ENCODE data around the gene EMC8. TPM values are rescaled to one million over a fixed set of nuclear protein-coding genes. Genes with fewer than 3 reads are reported as not detected.

Gene EMC8
- total and polyA plus RNA-seq, 2 experiments from 2014 or later = 51.1 to 69.4 TPM

GRCh38 chr16:85749771-85750145 lies 49.6 kb downstream of the EMC8 start (continued):
- TF ChIP-seq, protein P1, sequence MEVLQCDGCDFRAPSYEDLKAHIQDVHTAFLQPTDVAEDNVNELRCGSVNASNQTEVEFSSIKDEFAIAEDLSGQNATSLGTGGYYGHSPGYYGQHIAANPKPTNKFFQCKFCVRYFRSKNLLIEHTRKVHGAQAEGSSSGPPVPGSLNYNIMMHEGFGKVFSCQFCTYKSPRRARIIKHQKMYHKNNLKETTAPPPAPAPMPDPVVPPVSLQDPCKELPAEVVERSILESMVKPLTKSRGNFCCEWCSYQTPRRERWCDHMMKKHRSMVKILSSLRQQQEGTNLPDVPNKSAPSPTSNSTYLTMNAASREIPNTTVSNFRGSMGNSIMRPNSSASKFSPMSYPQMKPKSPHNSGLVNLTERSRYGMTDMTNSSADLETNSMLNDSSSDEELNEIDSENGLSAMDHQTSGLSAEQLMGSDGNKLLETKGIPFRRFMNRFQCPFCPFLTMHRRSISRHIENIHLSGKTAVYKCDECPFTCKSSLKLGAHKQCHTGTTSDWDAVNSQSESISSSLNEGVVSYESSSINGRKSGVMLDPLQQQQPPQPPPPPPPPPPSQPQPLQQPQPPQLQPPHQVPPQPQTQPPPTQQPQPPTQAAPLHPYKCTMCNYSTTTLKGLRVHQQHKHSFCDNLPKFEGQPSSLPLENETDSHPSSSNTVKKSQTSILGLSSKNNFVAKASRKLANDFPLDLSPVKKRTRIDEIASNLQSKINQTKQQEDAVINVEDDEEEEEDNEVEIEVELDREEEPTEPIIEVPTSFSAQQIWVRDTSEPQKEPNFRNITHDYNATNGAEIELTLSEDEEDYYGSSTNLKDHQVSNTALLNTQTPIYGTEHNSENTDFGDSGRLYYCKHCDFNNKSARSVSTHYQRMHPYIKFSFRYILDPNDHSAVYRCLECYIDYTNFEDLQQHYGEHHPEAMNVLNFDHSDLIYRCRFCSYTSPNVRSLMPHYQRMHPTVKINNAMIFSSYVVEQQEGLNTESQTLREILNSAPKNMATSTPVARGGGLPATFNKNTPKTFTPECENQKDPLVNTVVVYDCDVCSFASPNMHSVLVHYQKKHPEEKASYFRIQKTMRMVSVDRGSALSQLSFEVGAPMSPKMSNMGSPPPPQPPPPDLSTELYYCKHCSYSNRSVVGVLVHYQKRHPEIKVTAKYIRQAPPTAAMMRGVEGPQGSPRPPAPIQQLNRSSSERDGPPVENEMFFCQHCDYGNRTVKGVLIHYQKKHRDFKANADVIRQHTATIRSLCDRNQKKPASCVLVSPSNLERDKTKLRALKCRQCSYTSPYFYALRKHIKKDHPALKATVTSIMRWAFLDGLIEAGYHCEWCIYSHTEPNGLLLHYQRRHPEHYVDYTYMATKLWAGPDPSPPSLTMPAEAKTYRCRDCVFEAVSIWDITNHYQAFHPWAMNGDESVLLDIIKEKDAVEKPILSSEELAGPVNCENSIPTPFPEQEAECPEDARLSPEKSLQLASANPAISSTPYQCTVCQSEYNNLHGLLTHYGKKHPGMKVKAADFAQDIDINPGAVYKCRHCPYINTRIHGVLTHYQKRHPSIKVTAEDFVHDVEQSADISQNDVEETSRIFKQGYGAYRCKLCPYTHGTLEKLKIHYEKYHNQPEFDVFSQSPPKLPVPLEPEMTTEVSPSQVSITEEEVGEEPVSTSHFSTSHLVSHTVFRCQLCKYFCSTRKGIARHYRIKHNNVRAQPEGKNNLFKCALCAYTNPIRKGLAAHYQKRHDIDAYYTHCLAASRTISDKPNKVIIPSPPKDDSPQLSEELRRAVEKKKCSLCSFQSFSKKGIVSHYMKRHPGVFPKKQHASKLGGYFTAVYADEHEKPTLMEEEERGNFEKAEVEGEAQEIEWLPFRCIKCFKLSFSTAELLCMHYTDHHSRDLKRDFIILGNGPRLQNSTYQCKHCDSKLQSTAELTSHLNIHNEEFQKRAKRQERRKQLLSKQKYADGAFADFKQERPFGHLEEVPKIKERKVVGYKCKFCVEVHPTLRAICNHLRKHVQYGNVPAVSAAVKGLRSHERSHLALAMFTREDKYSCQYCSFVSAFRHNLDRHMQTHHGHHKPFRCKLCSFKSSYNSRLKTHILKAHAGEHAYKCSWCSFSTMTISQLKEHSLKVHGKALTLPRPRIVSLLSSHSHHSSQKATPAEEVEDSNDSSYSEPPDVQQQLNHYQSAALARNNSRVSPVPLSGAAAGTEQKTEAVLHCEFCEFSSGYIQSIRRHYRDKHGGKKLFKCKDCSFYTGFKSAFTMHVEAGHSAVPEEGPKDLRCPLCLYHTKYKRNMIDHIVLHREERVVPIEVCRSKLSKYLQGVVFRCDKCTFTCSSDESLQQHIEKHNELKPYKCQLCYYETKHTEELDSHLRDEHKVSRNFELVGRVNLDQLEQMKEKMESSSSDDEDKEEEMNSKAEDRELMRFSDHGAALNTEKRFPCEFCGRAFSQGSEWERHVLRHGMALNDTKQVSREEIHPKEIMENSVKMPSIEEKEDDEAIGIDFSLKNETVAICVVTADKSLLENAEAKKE (CRISPR knock-in tag; IDR thresholded peaks at IDR 0.05) = no peak
- no peak for TF ChIP-seq NANOG (IDR thresholded peaks at IDR 0.05; ENCODE audit: borderline replicate concordance)
- no peak for TF ChIP-seq ZNF114 (CRISPR knock-in tag; IDR thresholded peaks at IDR 0.05)
- no peak for TF ChIP-seq ZNF331 (CRISPR knock-in tag; IDR thresholded peaks at IDR 0.05; ENCODE audit: low read depth)
- no peak for TF ChIP-seq EZH2 (IDR thresholded peaks at IDR 0.05; ENCODE audit: low read depth, unreplicated experiment)
- TF ChIP-seq STAT1 (IDR thresholded peaks at IDR 0.05; ENCODE audit: unreplicated experiment) = no peak

DNA sequence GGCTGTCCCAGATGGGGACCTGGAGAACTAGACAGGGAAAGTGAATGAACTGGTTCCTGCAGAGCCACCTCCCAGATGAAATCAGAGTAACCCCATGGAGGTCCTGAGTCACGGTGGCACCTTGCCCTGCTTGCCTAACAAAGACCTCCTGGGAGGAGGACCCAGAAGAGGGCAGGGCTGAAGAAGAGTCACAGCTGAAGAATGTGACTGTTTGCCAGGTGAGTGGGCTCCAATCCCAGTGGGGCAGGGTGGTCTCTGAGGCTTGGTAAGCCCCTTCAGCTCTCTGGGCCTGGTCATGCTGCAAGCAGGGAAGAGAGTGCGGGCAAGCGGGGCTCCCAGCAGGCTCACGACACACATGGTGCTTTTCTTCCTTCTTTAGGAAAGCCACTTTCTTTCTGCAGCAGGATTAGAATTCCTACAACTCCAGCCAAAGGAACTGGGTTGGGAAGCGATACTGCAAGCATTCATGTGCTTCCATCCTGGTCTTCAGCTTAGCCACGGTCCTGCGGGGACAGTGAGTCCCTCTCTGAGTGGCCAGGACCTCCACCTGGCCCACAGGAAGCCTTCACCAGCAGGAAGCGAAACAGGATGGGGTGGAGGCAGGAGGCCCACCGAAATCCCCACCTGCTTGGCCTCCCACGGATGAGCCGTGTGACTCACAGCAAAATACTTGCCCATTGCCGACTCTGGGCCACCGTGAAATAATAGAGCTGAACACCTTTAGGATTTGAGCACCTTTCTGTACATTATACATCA lies 52.7 kb downstream of the EMC8 start:
- Histone ChIP-seq H3K4me3 (no peak overlapping the region), H3K79me2 (replicated peaks; ENCODE audit: insufficient read depth) (0 out of 2 replicates have a peak, but pooled peaks cover 3% of the 10 kb centered on the region), H3K36me3 (ENCODE audit: insufficient read depth) (no peaks in the 10 kb centered on the region), H3K27me3 (ENCODE audit: insufficient read depth) (peaks cover 15% of the 10 kb centered on the region), H3K4me2 (peak overlapping the region; percentile 64), H2AFZ (no peak overlapping the region), H3K27ac (ENCODE audit: low read depth) (no peak overlapping the region), H3K9me2 (ENCODE audit: insufficient read depth) (no peaks in the 10 kb centered on the region), H4K20me1 (replicated peaks; ENCODE audit: insufficient read depth) (no peaks in the 10 kb centered on the region; the same call in 1 of the 2 replicates), H3K4me1 (ENCODE audit: insufficient read depth) (peaks cover 29% of the 10 kb centered on the region), H3F3A (replicated peaks; ENCODE audit: low read depth) (0 out of 2 replicates have a peak, but pooled peaks cover 3% of the 10 kb centered on the region)
- Mint-ChIP-seq H3K4me3 (no peak overlapping the region), H3K4me1 (peaks cover 27% of the 10 kb centered on the region), H3K9me3 (no peaks in the 10 kb centered on the region), H3K27ac (peak overlapping the region; percentile 65; the same call in 1 of the 2 replicates), H3K27me3 (ENCODE audit: insufficient read depth, low read depth, poor library complexity) (peaks cover 15% of the 10 kb centered on the region), H3K36me3 (ENCODE audit: low read depth) (no peaks in the 10 kb centered on the region; the same call in 2 of the 3 replicates)
- ATAC-seq (peak; percentile 32), DNase-seq (ENCODE audit: low spot score) (no peak)
- TF ChIP-seq, protein P2, sequence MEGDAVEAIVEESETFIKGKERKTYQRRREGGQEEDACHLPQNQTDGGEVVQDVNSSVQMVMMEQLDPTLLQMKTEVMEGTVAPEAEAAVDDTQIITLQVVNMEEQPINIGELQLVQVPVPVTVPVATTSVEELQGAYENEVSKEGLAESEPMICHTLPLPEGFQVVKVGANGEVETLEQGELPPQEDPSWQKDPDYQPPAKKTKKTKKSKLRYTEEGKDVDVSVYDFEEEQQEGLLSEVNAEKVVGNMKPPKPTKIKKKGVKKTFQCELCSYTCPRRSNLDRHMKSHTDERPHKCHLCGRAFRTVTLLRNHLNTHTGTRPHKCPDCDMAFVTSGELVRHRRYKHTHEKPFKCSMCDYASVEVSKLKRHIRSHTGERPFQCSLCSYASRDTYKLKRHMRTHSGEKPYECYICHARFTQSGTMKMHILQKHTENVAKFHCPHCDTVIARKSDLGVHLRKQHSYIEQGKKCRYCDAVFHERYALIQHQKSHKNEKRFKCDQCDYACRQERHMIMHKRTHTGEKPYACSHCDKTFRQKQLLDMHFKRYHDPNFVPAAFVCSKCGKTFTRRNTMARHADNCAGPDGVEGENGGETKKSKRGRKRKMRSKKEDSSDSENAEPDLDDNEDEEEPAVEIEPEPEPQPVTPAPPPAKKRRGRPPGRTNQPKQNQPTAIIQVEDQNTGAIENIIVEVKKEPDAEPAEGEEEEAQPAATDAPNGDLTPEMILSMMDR (conservative IDR thresholded peaks at IDR 0.05; ENCODE audit: low read depth in 2 of 2) = no peak
- no peak for TF ChIP-seq STAT1 (IDR thresholded peaks at IDR 0.05; ENCODE audit: unreplicated experiment)

All from GM23338 (cell line).